Neural crest cell (in vitro differentiated cells): Measurements from ENCODE around the gene LIX1. TPM values are rescaled to one million over a fixed set of nuclear protein-coding genes. Genes with fewer than 3 reads are reported as not detected.
"Not testable (repeated sequence)": the region's sequence is repeated elsewhere in the genome, so short reads cannot be mapped to it uniquely, and the experiment has no call there.

Experiments
- DNase-seq: peaks from one replicate; pipeline ENCODE4 v3.0.0; 2021; ENCODE audit warnings: low read depth, mixed read lengths, low spot score
- H3K27ac Mint-ChIP-seq: one replicate; pipeline ENCODE4 v1.8.0; 2021; ENCODE audit warnings: mild to moderate bottlenecking, mixed read lengths; ENCODE audit not compliant: unreplicated experiment
- H3K27me3 Mint-ChIP-seq: 2 replicates; pipeline ENCODE4 v1.8.0; 2021; ENCODE audit warnings: low read depth, mild to moderate bottlenecking, mixed read lengths
- H3K36me3 Mint-ChIP-seq: 2 replicates; pipeline ENCODE4 v1.8.0; 2021; ENCODE audit warnings: low read depth, mild to moderate bottlenecking, mixed read lengths
- H3K4me1 Mint-ChIP-seq: 2 replicates; pipeline ENCODE4 v1.8.0; 2021; ENCODE audit warnings: mixed read lengths
- H3K4me3 Mint-ChIP-seq: one replicate; pipeline ENCODE4 v1.8.0; 2021; ENCODE audit warnings: mild to moderate bottlenecking, mixed read lengths
- H3K9me3 Mint-ChIP-seq: 2 replicates; pipeline ENCODE4 v1.8.0; 2021; ENCODE audit warnings: mixed read lengths
- CTCF ChIP-seq: fragments of 200-600 bp; sonication (generic); conservative IDR thresholded peaks from 2 replicates; pipeline ENCODE4 v1.5.0; 2021; ENCODE audit warnings: antibody characterized with exemption, mild to moderate bottlenecking
- long read RNA-seq: library from polyadenylated mRNA; unstranded; transcript quantifications from one replicate; pipeline ENCODE4 v2.0.0, GENCODE V29; 2020
- total RNA-seq: library from RNA; stranded (reverse); gene quantifications from 2 replicates; pipeline ENCODE4 v1.2.1, GENCODE V29; 2021

The LIX1 gene
- total RNA-seq = 19.1 and 19.7 TPM in 2 replicates
- long read RNA-seq, full-length matches to known transcripts = 31 of 41 reads
- long read RNA-seq, partial matches to known transcripts = 5 of 41 reads
- long read RNA-seq, other reads (novel, unspliced or antisense) = 5 of 41 reads

- peak within 1 kb of the TSS; percentile 83 for H3K27ac Mint-ChIP-seq
- H3K27me3 Mint-ChIP-seq = no peaks in the 10 kb centered on the region
- DNase-seq = peak; percentile 41
- peak; percentile 72 for TF ChIP-seq CTCF
- no peaks in the 10 kb centered on the region for H3K9me3 Mint-ChIP-seq
- peak within 1 kb of the TSS; percentile 74 for H3K4me3 Mint-ChIP-seq
- peaks cover 44% of the 10 kb centered on the region for H3K4me1 Mint-ChIP-seq
- no peaks in the 10 kb centered on the region for H3K36me3 Mint-ChIP-seq
Observed at GRCh38 chr5:97142521-97143254, at the start of gene LIX1. Gene LIX1 (minus strand): TSS chr5:97142611. CDS start chr5:97142576, 35 bp downstream.

- no peak for TF ChIP-seq CTCF
- H3K27me3 Mint-ChIP-seq = no peaks in the 10 kb centered on the region
- no peak overlapping the region for H3K27ac Mint-ChIP-seq
- H3K36me3 Mint-ChIP-seq = peaks cover 3% of the 10 kb centered on the region
- H3K4me1 Mint-ChIP-seq = peaks cover 4% of the 10 kb centered on the region
- peaks cover 12% of the 10 kb centered on the region for H3K9me3 Mint-ChIP-seq
- H3K4me3 Mint-ChIP-seq = no peak overlapping the region
- no peak for DNase-seq
Observed at GRCh38 chr5:97191893-97192292, 49.5 kb upstream of the LIX1 start.

- H3K9me3 Mint-ChIP-seq = peaks cover 13% of the 10 kb centered on the region
- not testable (repeated sequence) for H3K4me3 Mint-ChIP-seq, H3K36me3 Mint-ChIP-seq, H3K27me3 Mint-ChIP-seq, H3K4me1 Mint-ChIP-seq, H3K27ac Mint-ChIP-seq, DNase-seq
Observed at GRCh38 chr5:97189523-97189922, 47.1 kb upstream of the LIX1 start.

DNA sequence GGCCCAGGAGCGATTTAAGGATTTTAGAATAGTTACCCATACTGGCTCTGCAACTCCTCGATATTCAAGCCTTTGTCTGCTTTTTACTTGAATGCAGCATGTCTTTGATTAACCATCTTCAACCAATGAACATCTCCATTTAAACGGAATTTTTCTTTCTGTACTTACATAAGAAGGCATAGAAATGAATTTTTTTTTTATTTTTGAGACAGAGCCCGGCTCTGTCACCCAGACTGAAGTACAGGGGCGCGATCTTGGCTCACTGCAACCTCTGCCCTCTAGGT is 41.5 kb upstream of the LIX1 start:
- Mint-ChIP-seq H3K27me3 (no peaks in the 10 kb centered on the region), H3K36me3 (peaks cover 24% of the 10 kb centered on the region), H3K9me3 (peaks cover 3% of the 10 kb centered on the region), H3K4me3 (peak overlapping the region; percentile 95), H3K27ac (no peak overlapping the region), H3K4me1 (peaks cover 32% of the 10 kb centered on the region)
- TF ChIP-seq CTCF = no peak
- DNase-seq = no peak

DNA sequence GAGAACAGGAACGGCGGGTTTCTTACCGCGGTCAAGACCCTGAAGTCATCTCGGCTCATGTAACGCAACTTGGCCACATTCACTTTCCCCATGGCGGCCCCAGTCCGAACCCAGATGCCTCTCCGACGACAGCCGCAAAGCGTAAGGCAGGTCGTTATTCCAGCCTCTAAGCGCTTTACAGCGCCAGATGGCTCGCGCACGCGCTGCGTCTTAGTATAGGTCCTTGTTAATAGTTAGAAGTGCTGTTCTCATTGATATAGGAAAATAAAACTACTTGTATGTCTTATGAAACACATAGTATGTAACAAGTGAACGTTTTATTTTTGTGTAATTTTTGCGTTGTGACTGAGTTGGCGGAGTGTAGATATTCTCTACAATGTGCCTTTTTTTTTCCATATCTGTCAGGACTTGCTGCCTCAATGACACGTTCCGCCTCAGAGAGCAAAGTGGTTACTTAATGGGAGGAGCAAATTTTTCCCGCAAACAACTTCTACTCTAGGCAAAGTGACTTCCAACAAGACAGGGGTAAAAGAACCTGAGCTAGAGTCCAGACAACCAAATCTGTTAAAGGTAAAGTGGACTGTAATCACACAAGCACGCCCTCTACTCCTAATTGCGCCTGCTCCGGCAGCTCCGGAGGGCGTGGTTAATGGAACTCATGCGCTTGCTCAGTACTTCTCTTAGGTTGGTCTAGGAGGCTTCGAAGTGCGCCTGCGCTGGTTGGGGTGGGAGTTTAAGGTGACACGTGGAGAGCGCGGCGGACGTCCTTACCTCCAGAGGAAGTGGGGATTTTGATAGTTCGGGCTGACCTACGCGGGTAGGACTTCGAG is 40.9 kb upstream of the LIX1 start, which contains the start of gene RIOK2:
TSS of gene RIOK2 (minus strand) at position 148 of the 830 bp plus-strand sequence. CDS start at position 92, 56 bp downstream.
- peaks cover 32% of the 10 kb centered on the region for H3K4me1 Mint-ChIP-seq
- H3K36me3 Mint-ChIP-seq = peaks cover 28% of the 10 kb centered on the region
- H3K9me3 Mint-ChIP-seq = peaks cover 3% of the 10 kb centered on the region
- TF ChIP-seq CTCF = no peak
- no peaks in the 10 kb centered on the region for H3K27me3 Mint-ChIP-seq
- H3K27ac Mint-ChIP-seq = peak within 1 kb of the TSS; percentile 100
- peak within 1 kb of the TSS; percentile 95 for H3K4me3 Mint-ChIP-seq
- peak; percentile 83 for DNase-seq
